Hepatocyte (in vitro differentiated cells): ENCODE data around the gene DIP2C. TPM values are rescaled to one million over a fixed set of nuclear protein-coding genes. Genes with fewer than 3 reads are reported as not detected.

Experiments
- DNase-seq: peaks from one replicate; pipeline ENCODE4 v3.0.0-alpha.2; 2016; ENCODE audit warnings: low spot score
- H2AFZ ChIP-seq: fragments of 200-600 bp; sonication (generic); 2 replicates; pipeline ENCODE4 v1.6.0; 2016; ENCODE audit warnings: antibody characterized with exemption, mild to moderate bottlenecking
- H3K27ac ChIP-seq: fragments of 200-600 bp; sonication (generic); 2 replicates; pipeline ENCODE4 v1.5.1; 2016; ENCODE audit warnings: mild to moderate bottlenecking
- H3K27me3 ChIP-seq: fragments of 200-600 bp; sonication (generic); 2 replicates; pipeline ENCODE4 v1.6.1; 2016
- H3K36me3 ChIP-seq: fragments of 200-600 bp; sonication (generic); replicated peaks from 2 replicates; pipeline ENCODE4 v1.5.1; 2016; ENCODE audit warnings: low read depth; ENCODE audit not compliant: insufficient read depth
- H3K4me1 ChIP-seq: fragments of 200-600 bp; sonication (generic); 2 replicates; pipeline ENCODE4 v1.5.1; 2016; ENCODE audit warnings: mild to moderate bottlenecking, moderate library complexity; ENCODE audit not compliant: insufficient read depth
- H3K4me2 ChIP-seq: fragments of 200-600 bp; sonication (generic); 2 replicates; pipeline ENCODE4 v1.6.0; 2016
- H3K4me3 ChIP-seq: fragments of 200-600 bp; sonication (generic); 2 replicates; pipeline ENCODE4 v1.5.1; 2016; ENCODE audit warnings: mild to moderate bottlenecking
- H3K79me2 ChIP-seq: fragments of 200-600 bp; sonication (generic); 2 replicates; pipeline ENCODE4 v1.6.0; 2017; ENCODE audit warnings: mild to moderate bottlenecking
- H3K9me2 ChIP-seq: fragments of 200-600 bp; sonication (generic); replicated peaks from 2 replicates; pipeline ENCODE4 v1.6.0; 2017; ENCODE audit warnings: mild to moderate bottlenecking; ENCODE audit not compliant: insufficient read depth
- H3K9me3 ChIP-seq: fragments of 200-600 bp; sonication (generic); 2 replicates; pipeline ENCODE4 v1.5.1; 2016; ENCODE audit warnings: low read depth, mild to moderate bottlenecking
- H4K20me1 ChIP-seq: fragments of 200-600 bp; sonication (generic); 2 replicates; pipeline ENCODE4 v1.6.0; 2016; ENCODE audit warnings: mild to moderate bottlenecking; ENCODE audit not compliant: insufficient read depth, poor library complexity, severe bottlenecking
- CTCF ChIP-seq: fragments of 200-600 bp; sonication (generic); IDR thresholded peaks from 2 replicates; pipeline ENCODE4 v1.5.1; 2016; ENCODE audit warnings: antibody characterized with exemption, mild to moderate bottlenecking; ENCODE audit not compliant: poor library complexity
- EZH2 ChIP-seq: fragments of 200-600 bp; sonication (generic); IDR thresholded peaks from 2 replicates; pipeline ENCODE4 v1.6.1; 2016; ENCODE audit warnings: antibody characterized with exemption, mild to moderate bottlenecking, borderline replicate concordance
- EZH2phosphoT487 ChIP-seq: fragments of 200-600 bp; sonication (generic); IDR thresholded peaks from one replicate; pipeline ENCODE4 v1.6.1; 2018; ENCODE audit warnings: antibody characterized with exemption, mild to moderate bottlenecking, low read depth, moderate library complexity; ENCODE audit not compliant: unreplicated experiment, severe bottlenecking
- WGBS: methylation state at CpG from one replicate; pipeline ENCODE4 v1.1.6; 2016; ENCODE audit warnings: low lambda C conversion rate; ENCODE audit errors: missing lambda C conversion rate; 5-methylcytosine and 5-hydroxymethylcytosine counted together
- polyA plus RNA-seq: library from polyadenylated mRNA; unstranded; fragments of >200 nt; fragmentation: Nextera tagmentation; extraction: Ambion mirVana; gene quantifications from 2 replicates; pipeline ENCODE4 v1.2.1, GENCODE V29; 2016
- total RNA-seq: library from RNA; depleted of rRNA; stranded (reverse); fragments of >200 nt; gene quantifications from 2 replicates; pipeline ENCODE4 v1.2.3, GENCODE V29; 2014

DIP2C gene
- total and polyA plus RNA-seq, 2 experiments from 2014 or later = 11.1 to 12.8 TPM

GRCh38 chr10:508726-509125 lies 180.7 kb downstream of the DIP2C start:
- H3K36me3 ChIP-seq = no peaks in the 10 kb centered on the region
- 95% methylated on average over 13 of the region's 13 CpGs for WGBS
- H3K9me3 ChIP-seq = no peaks in the 10 kb centered on the region
- DNase-seq = no peak
- peaks cover 23% of the 10 kb centered on the region for H4K20me1 ChIP-seq
- H3K4me1 ChIP-seq = peaks cover 8% of the 10 kb centered on the region
- TF ChIP-seq EZH2 = no peak
- TF ChIP-seq CTCF = no peak
- TF ChIP-seq EZH2phosphoT487 = no peak
- no peak overlapping the region for H2AFZ ChIP-seq
- peaks cover 56% of the 10 kb centered on the region for H3K79me2 ChIP-seq
- no peak overlapping the region for H3K4me2 ChIP-seq
- H3K27me3 ChIP-seq = no peaks in the 10 kb centered on the region
- H3K4me3 ChIP-seq = no peak overlapping the region
- no peak overlapping the region for H3K27ac ChIP-seq
- H3K9me2 ChIP-seq = no peaks in the 10 kb centered on the region

- Histone ChIP-seq H3K4me1 (peaks cover 6% of the 10 kb centered on the region), H3K79me2 (peaks cover 60% of the 10 kb centered on the region)
Measured at GRCh38 chr10:507908-508444, 181.5 kb downstream of the DIP2C start.

GRCh38 chr10:507355-507699 lies 182.1 kb downstream of the DIP2C start:
- WGBS = 97% methylated on average over 16 of the region's 16 CpGs
- no peaks in the 10 kb centered on the region for H3K27me3 ChIP-seq
- no peaks in the 10 kb centered on the region for H3K9me2 ChIP-seq
- H3K4me3 ChIP-seq = no peak overlapping the region
- no peak for DNase-seq
- TF ChIP-seq EZH2phosphoT487 (no peak), CTCF (no peak), EZH2 (no peak)
- H3K27ac ChIP-seq = no peak overlapping the region
- no peak overlapping the region for H2AFZ ChIP-seq
- no peaks in the 10 kb centered on the region for H3K9me3 ChIP-seq
- peaks cover 54% of the 10 kb centered on the region for H3K79me2 ChIP-seq
- peaks cover 6% of the 10 kb centered on the region for H3K4me1 ChIP-seq
- peaks cover 32% of the 10 kb centered on the region for H4K20me1 ChIP-seq
- H3K36me3 ChIP-seq = no peaks in the 10 kb centered on the region
- no peak overlapping the region for H3K4me2 ChIP-seq

More at GRCh38 chr10:507908-508444, 181.5 kb downstream of the DIP2C start:
- no peak for DNase-seq
- Histone ChIP-seq H3K27ac (no peak overlapping the region), H3K27me3 (no peaks in the 10 kb centered on the region), H3K4me3 (no peak overlapping the region), H3K9me2 (no peaks in the 10 kb centered on the region), H3K36me3 (no peaks in the 10 kb centered on the region), H4K20me1 (peaks cover 30% of the 10 kb centered on the region), H2AFZ (no peak overlapping the region), H3K4me2 (no peak overlapping the region), H3K9me3 (no peaks in the 10 kb centered on the region)
- 97% methylated on average over 12 of the region's 12 CpGs for WGBS
- TF ChIP-seq EZH2phosphoT487 (no peak), EZH2 (no peak), CTCF (no peak)
